Brain microvascular endothelial cell (primary cell): ENCODE results near the gene CCDC47.

Experiments used
- DNase-seq: peaks from one replicate; pipeline ENCODE4 v3.0.0-alpha.2; 2020
- H3K27ac ChIP-seq: fragments of 250-450 bp; sonication (Bioruptor Pico); 2 replicates; pipeline ENCODE4 v1.5.1; 2020; ENCODE audit warnings: mild to moderate bottlenecking, moderate library complexity
- H3K27me3 ChIP-seq: fragments of 250-450 bp; sonication (Bioruptor Pico); replicated peaks from 2 replicates; pipeline ENCODE4 v1.5.1; 2020; ENCODE audit warnings: mild to moderate bottlenecking
- H3K36me3 ChIP-seq: fragments of 250-450 bp; sonication (Bioruptor Pico); replicated peaks from 2 replicates; pipeline ENCODE4 v1.5.1; 2020; ENCODE audit warnings: mild to moderate bottlenecking
- H3K4me3 ChIP-seq: 2 replicates; pipeline ENCODE4 v1.5.1; 2011; ENCODE audit warnings: low read depth, mild to moderate bottlenecking, control low read depth, low read length, moderate library complexity
- in situ Hi-C: cut with HindIII; loops from 2 replicates; pipeline ENCODE4 v1.10.0; 2017; ENCODE audit warnings: low sequenced_read_pairs, low pct_ligation_motif_present
- TF ChIP-seq, protein P1 (sequence below): IDR thresholded peaks from 2 replicates; pipeline ENCODE4 v1.5.1; 2011; ENCODE audit warnings: low read depth, mild to moderate bottlenecking, moderate library complexity, low read length, control low read depth, inconsistent platforms; ENCODE audit errors: missing control alignments

The CCDC47 gene

GRCh38 chr17:63775420-63775819 is 2.0 kb upstream of the CCDC47 start:
- Histone ChIP-seq H3K27me3 (no peaks in the 10 kb centered on the region), H3K4me3 (peak overlapping the region; percentile 76), H3K27ac (no peak overlapping the region), H3K36me3 (peaks cover 9% of the 10 kb centered on the region)
- TF ChIP-seq, protein P1, sequence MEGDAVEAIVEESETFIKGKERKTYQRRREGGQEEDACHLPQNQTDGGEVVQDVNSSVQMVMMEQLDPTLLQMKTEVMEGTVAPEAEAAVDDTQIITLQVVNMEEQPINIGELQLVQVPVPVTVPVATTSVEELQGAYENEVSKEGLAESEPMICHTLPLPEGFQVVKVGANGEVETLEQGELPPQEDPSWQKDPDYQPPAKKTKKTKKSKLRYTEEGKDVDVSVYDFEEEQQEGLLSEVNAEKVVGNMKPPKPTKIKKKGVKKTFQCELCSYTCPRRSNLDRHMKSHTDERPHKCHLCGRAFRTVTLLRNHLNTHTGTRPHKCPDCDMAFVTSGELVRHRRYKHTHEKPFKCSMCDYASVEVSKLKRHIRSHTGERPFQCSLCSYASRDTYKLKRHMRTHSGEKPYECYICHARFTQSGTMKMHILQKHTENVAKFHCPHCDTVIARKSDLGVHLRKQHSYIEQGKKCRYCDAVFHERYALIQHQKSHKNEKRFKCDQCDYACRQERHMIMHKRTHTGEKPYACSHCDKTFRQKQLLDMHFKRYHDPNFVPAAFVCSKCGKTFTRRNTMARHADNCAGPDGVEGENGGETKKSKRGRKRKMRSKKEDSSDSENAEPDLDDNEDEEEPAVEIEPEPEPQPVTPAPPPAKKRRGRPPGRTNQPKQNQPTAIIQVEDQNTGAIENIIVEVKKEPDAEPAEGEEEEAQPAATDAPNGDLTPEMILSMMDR, result no peak
- no peak for DNase-seq
- in situ Hi-C loops, result no loop called here

DNA sequence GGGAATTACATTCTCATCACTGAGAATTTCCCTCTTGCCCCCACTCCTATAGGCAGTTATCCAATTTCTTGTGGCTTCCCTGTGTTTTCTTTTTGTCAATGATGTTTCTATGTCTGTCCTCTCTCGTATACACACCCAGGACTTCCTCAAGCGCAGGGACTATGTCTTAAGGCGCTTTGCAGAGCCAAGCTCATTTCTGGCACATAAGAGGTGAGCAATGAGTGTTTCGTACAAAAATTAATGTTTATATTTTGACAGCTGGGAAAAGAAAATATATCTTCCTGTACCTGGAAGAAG is 1.5 kb upstream of the CCDC47 start:
- peaks cover 9% of the 10 kb centered on the region for H3K36me3 ChIP-seq
- no peak for DNase-seq
- H3K27ac ChIP-seq, result no peak overlapping the region
- TF ChIP-seq, protein P1, result no peak
- no peaks in the 10 kb centered on the region for H3K27me3 ChIP-seq
- in situ Hi-C loops, result no loop called here
- H3K4me3 ChIP-seq, result peak overlapping the region; percentile 76

- H3K27me3 ChIP-seq, result no peaks in the 10 kb centered on the region
- peak; percentile 44 for DNase-seq
- peaks cover 4% of the 10 kb centered on the region for H3K36me3 ChIP-seq
- in situ Hi-C loops, result no loop called here
- H3K27ac ChIP-seq, result peak within 1 kb of the TSS; percentile 96
- TF ChIP-seq, protein P1, result peak; percentile 41
- peak within 1 kb of the TSS; percentile 76 for H3K4me3 ChIP-seq
Measured at GRCh38 chr17:63774141-63774968, 958 bp upstream of the CCDC47 start, which contains the start of gene DDX42. TSS of gene DDX42 (plus strand) at chr17:63774170. CDS start at chr17:63787050, 12,880 bp downstream.

DNA sequence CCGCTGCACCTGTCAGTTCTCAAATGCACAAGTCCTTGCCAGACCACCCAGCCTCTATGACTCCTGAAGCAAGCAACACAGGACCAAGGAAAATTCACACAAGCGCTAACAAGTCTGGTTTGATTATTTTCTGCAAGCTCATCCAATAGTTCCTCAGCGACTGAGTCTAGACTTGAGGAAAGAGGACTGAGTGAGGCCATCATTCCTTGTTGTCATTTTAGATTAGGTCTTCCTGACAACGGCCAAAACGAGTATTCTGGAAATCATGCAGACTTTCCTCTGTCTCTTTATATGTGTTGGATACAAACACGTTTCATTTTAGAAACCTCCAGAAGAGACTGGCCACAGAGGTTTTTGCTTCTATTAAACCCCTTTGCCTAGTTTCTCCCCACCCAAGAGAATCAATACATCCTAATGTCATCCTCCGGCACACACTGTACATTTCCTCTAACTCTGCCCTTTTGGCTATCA is 561 bp downstream of the CCDC47 start:
- Histone ChIP-seq H3K36me3 (peaks cover 1% of the 10 kb centered on the region), H3K4me3 (peak overlapping the region; percentile 76), H3K27me3 (no peaks in the 10 kb centered on the region), H3K27ac (peak overlapping the region; percentile 96)
- in situ Hi-C loops, result no loop called here
- TF ChIP-seq, protein P1, result no peak
- DNase-seq, result no peak

DNA sequence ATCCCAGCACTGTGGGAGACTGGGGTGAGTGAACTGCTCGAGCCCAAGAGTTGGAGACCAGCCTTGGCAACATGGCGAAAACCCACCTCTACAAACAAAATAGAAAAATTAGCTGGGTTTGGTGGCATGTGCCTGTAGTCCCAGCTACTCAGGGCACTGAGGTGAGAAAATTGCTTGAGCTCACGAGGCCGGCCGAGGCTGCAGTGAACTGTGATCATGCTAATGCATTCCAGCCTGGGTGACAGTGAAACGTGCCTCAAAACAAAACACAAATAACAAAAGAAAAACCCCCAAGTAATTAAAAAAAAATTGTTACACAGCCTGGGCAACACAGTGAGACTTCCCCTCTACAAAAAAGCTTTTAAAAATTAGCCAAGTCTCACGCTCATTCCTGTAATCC is 5.0 kb downstream of the CCDC47 start:
- DNase-seq, result no peak
- TF ChIP-seq, protein P1, result no peak
- no peaks in the 10 kb centered on the region for H3K27me3 ChIP-seq
- in situ Hi-C loops, result no loop called here
- H3K36me3 ChIP-seq, result peaks cover 15% of the 10 kb centered on the region
- H3K27ac ChIP-seq, result no peak overlapping the region
- H3K4me3 ChIP-seq, result no peak overlapping the region
